ENCODE measurements around the gene SLC25A26.

- TF ChIP-seq CTCF (IDR thresholded peaks at IDR 0.05) (no peak), POLR2AphosphoS5 (IDR thresholded peaks at IDR 0.05; ENCODE audit: low read depth, low read length) (no peak), REST (IDR thresholded peaks at IDR 0.05; ENCODE audit: insufficient read depth in 1 of 2, low read depth in 2 of 2, low read length in 1 of 2) (no peak)
Observed at GRCh38 chr3:66317750-66318376, 97.1 kb downstream of the SLC25A26 start.
